Measurements from ENCODE around the gene IFT52.
"Not testable (repeated sequence)": the region's sequence is repeated elsewhere in the genome, so short reads cannot be mapped to it uniquely, and the experiment has no call there.

IFT52 gene

DNA sequence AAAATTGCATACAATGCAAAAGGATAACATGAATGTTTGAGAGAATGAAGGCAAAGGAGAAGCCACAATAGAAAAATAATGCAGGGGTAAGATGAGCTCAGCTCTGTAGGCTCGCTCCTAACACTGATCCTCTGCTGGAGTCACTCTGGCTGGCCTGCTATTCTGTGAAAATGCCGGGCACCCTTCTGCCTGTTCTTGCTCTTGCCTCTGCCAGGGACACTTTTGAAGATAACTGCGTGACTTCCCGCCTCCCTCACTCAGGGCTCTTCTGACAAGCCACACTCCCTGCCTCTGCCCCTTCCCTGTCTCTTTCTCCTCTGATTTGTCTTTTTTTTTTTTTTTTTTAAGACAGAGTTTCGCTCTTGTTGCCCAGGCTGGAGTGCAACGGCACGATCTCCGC, 40.9 kb downstream of the IFT52 start:
- CTCF ChIA-PET: interaction anchor here (1.1 to 1.5 kb wide), 4 partner anchors 15 to 93 kb away, joined by 3 to 5 read pairs (median 3); no protein-coding TSS in a partner anchor
- DNase-seq (ENCODE audit: extremely low spot score): no peak
- POLR2A ChIA-PET: no interaction called here
- no peak for TF ChIP-seq CTCF (IDR thresholded peaks at IDR 0.05; ENCODE audit: control extremely low read depth, extremely low read depth, low read depth, missing control alignments)

- no peak for TF ChIP-seq CTCF (IDR thresholded peaks at IDR 0.05; ENCODE audit: control extremely low read depth, extremely low read depth, low read depth, missing control alignments)
- POLR2A ChIA-PET: no interaction called here
- DNase-seq (ENCODE audit: extremely low spot score): no peak
- CTCF ChIA-PET: interaction anchor here (0.6 kb wide), 1 partner anchor 478 kb away, joined by 3 read pairs; no protein-coding TSS in a partner anchor
Measured at GRCh38 chr20:43636429-43636828, 45.7 kb downstream of the IFT52 start.

- ChIA-PET POLR2A (no interaction called here), CTCF (interaction anchor here (1.3 kb wide), 1 partner anchor 50 kb away, joined by 3 read pairs; no protein-coding TSS in a partner anchor)
- DNase-seq (ENCODE audit: extremely low spot score): no peak
- no peak for TF ChIP-seq CTCF (IDR thresholded peaks at IDR 0.05; ENCODE audit: control extremely low read depth, extremely low read depth, low read depth, missing control alignments)
Measured at GRCh38 chr20:43642548-43642947, 51.8 kb downstream of the IFT52 start.

DNA sequence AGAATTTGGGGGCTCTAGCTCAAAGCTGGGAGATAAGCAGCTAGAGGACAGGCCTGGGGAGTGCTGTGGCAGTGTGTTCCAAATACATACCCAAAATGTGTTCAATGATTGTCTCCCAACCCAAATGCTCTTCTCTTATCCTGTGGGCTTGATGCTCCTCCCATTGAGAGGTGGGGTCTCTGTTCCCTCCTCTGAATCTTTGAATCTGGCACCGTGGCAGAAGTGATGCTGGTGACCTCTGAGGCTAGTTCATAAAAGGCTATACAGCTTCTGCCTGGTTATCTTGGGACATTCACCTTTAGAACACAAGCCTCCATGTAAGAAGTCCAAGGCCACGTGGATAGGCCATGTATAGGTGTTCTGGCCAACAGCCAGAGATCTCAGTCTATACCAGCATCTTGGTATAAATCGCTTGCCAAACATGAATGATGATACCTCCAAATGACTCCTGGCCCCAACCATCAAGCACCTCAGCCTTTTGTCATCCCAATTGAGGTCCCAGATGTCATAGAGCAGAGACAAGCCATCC, 60.3 kb downstream of the IFT52 start:
- no peak for DNase-seq (ENCODE audit: extremely low spot score)
- TF ChIP-seq CTCF (IDR thresholded peaks at IDR 0.05; ENCODE audit: control extremely low read depth, extremely low read depth, low read depth, missing control alignments): no peak
- ChIA-PET CTCF (interaction anchor here (0.9 to 1.7 kb wide), 3 partner anchors 12 to 41 kb away, joined by 3 to 6 read pairs (median 3); no protein-coding TSS in a partner anchor), POLR2A (no interaction called here)

- CTCF ChIA-PET: interaction anchor here (1.0 kb wide), 2 partner anchors 14 to 40 kb away, joined by 3 read pairs; no protein-coding TSS in a partner anchor
- DNase-seq (ENCODE audit: extremely low spot score); POLR2A ChIA-PET: not testable (repeated sequence)
Measured at GRCh38 chr20:43651650-43652184, 61.0 kb downstream of the IFT52 start.

DNA sequence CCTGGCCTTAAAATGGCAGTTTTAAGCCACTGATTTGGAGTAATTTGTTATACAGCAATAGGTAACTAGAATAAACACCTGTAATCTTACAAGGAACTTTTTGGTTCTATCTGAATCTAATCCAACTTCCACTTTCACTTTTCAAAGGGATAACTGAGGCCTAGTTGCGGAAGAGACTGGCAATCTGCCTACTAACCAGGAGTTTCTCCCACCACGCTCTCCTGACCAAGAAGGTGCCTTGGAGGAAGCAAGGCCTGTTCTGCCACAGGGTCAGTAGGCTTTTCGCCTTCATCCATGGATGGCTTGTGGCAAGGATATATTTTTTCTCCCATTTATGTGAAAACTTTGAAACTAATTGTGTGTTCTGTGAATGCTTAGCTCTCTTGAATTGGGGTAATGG, 63.2 kb downstream of the IFT52 start:
- TF ChIP-seq CTCF (IDR thresholded peaks at IDR 0.05; ENCODE audit: control extremely low read depth, extremely low read depth, low read depth, missing control alignments): no peak
- CTCF ChIA-PET: no interaction called here
- POLR2A ChIA-PET: no interaction called here
- DNase-seq (ENCODE audit: extremely low spot score): no peak

DNA sequence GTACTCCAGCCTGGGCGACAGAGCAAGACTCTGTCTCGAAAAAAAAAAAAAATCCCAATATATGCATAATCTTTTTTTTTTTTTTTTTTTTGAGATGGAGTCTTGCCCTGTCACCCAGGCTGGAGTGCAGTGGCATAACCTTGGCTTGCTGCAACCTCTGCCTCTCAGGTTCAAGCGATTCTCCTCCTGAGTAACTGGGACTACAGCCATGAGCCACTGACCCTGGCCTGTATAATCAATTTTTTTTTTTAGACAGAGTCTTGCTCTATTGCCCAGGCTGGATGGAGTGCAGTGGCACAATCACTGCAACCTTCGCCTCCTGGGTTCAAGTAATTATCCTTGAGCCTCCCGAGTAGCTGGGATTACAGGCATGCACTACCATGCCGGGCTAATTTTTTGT, 64.4 kb downstream of the IFT52 start:
- CTCF ChIA-PET: interaction anchor here (1.1 to 1.9 kb wide), 2 partner anchors 8 to 36 kb away, joined by 4 read pairs; no protein-coding TSS in a partner anchor
- DNase-seq (ENCODE audit: extremely low spot score); POLR2A ChIA-PET: not testable (repeated sequence)

All from GM10248 (cell line).